GM06990 (cell line): Measurements from ENCODE around the gene OGA.

ENCODE experiments used
- DNase-seq: peaks from one replicate; pipeline ENCODE4 v3.0.0-alpha.2; 2011; ENCODE audit not compliant: insufficient read length; ENCODE audit errors: extremely low read depth
- H3K27me3 ChIP-seq: replicated peaks from 2 replicates; pipeline ENCODE4 v1.6.0; 2011; ENCODE audit warnings: low read length; ENCODE audit not compliant: control insufficient read depth, insufficient read depth
- H3K36me3 ChIP-seq: 2 replicates; pipeline ENCODE4 v1.5.1; 2011; ENCODE audit warnings: low read length; ENCODE audit not compliant: control insufficient read depth, insufficient read depth
- H3K4me3 ChIP-seq: replicated peaks from 2 replicates; pipeline ENCODE4 v1.5.1; 2011; ENCODE audit warnings: low read depth, mild to moderate bottlenecking, control low read depth, low read length
- TF ChIP-seq, protein P1 (sequence below): IDR thresholded peaks from 2 replicates; pipeline ENCODE4 v1.5.1; 2011; ENCODE audit warnings: low read length, control low read depth, mild to moderate bottlenecking, inconsistent platforms; ENCODE audit not compliant: insufficient read depth, poor library complexity, severe bottlenecking

The OGA gene

DNA sequence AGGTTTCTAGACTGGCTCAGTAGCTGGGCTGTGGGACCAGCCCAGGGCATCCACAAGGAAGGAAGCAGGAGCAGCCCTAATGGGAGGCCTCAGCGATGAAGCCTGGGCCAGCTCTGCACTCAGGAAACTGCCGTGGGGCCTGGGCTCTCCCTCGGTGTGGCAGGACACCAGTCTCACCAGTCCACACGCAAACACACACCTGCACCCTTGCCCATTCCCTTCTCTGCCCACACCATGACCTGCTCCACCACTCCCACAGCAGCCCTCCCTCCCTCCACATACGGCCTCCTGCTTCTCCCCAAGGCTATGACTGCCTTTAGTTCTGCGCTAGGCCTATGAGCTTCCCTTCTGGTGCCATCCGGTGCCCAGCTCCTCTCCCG is 49.5 kb downstream of the OGA start:
- Histone ChIP-seq H3K4me3 (no peak overlapping the region), H3K27me3 (no peaks in the 10 kb centered on the region; the same call in none of the 2 replicates), H3K36me3 (no peaks in the 10 kb centered on the region)
- DNase-seq: no peak
- TF ChIP-seq, protein P1, sequence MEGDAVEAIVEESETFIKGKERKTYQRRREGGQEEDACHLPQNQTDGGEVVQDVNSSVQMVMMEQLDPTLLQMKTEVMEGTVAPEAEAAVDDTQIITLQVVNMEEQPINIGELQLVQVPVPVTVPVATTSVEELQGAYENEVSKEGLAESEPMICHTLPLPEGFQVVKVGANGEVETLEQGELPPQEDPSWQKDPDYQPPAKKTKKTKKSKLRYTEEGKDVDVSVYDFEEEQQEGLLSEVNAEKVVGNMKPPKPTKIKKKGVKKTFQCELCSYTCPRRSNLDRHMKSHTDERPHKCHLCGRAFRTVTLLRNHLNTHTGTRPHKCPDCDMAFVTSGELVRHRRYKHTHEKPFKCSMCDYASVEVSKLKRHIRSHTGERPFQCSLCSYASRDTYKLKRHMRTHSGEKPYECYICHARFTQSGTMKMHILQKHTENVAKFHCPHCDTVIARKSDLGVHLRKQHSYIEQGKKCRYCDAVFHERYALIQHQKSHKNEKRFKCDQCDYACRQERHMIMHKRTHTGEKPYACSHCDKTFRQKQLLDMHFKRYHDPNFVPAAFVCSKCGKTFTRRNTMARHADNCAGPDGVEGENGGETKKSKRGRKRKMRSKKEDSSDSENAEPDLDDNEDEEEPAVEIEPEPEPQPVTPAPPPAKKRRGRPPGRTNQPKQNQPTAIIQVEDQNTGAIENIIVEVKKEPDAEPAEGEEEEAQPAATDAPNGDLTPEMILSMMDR: no peak

DNA sequence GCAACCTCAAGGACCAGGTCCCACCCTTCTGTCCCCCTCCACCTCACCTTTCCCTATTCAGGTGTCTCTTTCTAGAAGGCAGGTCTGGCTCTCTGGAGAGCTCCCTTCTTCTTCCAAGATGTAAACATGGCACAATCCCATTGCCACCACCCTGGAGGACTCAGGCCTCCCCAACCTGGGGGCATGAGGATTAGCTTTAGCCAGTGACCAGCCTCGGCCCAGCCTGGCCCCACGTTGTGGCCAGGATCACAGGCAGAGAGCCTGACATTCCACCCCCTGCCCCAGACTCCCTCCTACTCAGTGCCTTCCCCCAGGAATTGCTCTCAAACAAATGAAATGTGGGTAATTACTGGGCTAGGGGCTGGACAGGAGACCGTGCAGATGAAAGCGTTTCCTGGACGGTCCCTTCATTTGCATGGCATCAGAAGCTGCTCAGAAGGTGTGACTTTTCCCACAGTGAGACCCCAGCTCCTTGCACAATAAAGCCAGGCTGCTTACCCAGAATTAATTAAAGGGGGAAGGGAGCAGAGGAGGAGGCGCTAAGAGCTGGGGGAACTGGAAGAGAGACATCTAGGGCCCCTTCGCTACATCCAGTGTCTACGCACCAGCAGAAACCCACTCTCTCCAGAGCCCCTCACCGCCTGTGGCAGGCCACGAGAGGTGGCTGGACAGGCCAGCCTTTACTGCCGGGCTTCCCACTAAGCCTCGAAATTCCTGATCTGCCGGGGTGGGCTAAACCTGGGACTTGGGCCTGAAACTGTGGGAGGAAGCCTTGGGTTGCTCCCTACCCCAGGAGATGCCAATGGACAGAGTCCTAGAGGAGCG is 50.1 kb downstream of the OGA start:
- DNase-seq: no peak
- TF ChIP-seq, protein P1: no peak
- Histone ChIP-seq H3K27me3 (no peaks in the 10 kb centered on the region; the same call in none of the 2 replicates), H3K36me3 (no peaks in the 10 kb centered on the region), H3K4me3 (no peak overlapping the region)

DNA sequence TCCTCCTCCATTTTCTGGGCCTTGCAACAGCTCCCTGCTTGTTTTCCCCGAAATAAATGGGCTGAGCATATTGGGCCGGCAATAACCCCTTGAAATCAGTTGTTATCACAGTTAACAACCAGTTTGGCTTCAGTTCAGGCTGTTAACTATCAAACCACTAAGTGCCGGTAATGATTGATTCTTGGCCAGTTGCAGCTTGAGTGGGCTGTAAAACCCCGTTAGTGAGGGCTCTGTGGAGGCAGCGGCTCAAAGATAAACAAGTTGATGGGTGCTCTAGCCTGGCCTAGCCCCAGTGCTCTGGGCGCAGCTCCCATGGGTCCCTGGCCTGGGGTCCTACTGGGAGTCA is 50.7 kb downstream of the OGA start:
- Histone ChIP-seq H3K36me3 (no peaks in the 10 kb centered on the region), H3K27me3 (no peaks in the 10 kb centered on the region; the same call in none of the 2 replicates), H3K4me3 (no peak overlapping the region)
- DNase-seq: no peak
- TF ChIP-seq, protein P1: no peak

DNA sequence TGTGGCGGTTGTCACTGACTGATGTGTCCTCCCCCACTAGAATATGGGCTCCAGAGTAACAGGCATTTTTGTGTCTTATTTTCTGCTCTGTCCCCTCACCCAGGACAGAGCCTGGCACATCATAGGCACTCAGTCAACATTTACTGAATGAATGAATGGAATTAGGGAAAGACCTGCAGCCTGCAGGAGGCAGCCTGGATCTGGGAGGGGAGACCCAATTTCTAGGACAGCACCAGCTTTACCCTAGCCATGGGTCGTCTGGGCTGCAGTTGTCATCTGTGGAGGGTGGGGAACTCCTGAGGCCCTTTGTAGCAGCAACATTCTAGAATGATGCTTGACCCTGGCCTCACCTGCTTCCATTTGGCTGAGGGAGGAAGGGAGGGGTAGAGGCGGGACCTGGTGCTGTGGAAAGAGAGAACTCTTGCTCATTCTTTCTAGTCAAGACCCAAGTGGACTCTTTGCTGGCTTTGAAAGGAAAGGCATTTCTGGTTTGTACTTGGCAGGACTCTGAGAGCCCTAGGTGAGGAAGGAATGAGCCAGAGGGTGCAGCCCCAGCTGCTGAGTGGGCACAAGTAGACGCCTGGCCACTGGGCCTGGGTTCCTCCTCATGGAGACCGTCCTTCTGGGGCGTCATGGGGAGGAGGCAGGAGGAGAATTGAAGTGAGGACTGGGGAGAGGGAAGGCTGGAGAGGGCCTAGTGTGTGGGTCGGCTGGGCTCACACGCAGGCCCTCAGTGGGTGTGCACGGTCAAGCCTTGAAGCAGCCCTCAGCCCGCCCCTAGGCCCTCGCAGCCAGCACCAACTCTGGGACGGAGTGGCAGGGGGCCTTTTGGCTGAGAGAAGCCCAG is 51.3 kb downstream of the OGA start:
- Histone ChIP-seq H3K4me3 (no peak overlapping the region), H3K27me3 (no peaks in the 10 kb centered on the region; the same call in none of the 2 replicates), H3K36me3 (no peaks in the 10 kb centered on the region)
- no peak for DNase-seq
- TF ChIP-seq, protein P1: no peak

DNA sequence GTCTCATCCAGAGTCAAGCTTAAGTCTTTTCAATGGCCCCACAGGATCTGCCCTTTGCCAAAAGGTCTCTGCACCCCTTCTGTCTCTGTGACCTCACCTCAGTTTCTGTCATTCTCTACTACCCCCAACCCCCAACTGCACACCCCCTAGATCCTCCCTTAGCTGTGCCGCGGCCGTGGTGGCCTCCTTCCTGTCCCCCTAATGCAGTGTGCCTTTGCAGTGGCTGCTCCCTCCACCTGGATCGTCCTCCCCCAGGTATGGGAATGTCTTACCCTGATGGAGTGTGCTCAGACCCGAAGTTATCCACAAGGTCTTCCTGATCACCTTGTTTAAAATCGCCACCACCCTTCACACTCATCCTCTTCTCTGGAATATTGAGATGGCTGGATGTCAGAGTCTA is 51.9 kb downstream of the OGA start:
- TF ChIP-seq, protein P1: no peak
- H3K27me3 ChIP-seq: no peaks in the 10 kb centered on the region; the same call in none of the 2 replicates

More for the DNA sequence above, 51.9 kb downstream of the OGA start:
- no peak for DNase-seq
- Histone ChIP-seq H3K4me3 (no peak overlapping the region), H3K36me3 (no peaks in the 10 kb centered on the region)
